HepG2 (cell line): Measurements from ENCODE around the gene FAM20A. TPM values are rescaled to one million over a fixed set of nuclear protein-coding genes. Genes with fewer than 3 reads are reported as not detected.

Experiments
- ARNT2 ChIP-seq: sonication (generic); formaldehyde crosslinking; IDR thresholded peaks from 2 replicates; pipeline ENCODE4 v1.8.0; 2022; ENCODE audit warnings: mild to moderate bottlenecking, low read depth, missing genetic modification reagents, moderate library complexity
- ATM ChIP-seq: fragments of 450-650 bp; IDR thresholded peaks from 2 replicates; pipeline ENCODE4 v1.7.1; 2017; ENCODE audit warnings: mild to moderate bottlenecking, borderline replicate concordance
- CBX5 ChIP-seq: sonication (generic); formaldehyde crosslinking; IDR thresholded peaks from 2 replicates; pipeline ENCODE4 v1.4.0; 2020; ENCODE audit warnings: missing genetic modification reagents, borderline replicate concordance
- MEIS2 ChIP-seq: sonication (generic); formaldehyde crosslinking; IDR thresholded peaks from 2 replicates; pipeline ENCODE4 v1.9.0; 2021; ENCODE audit warnings: mild to moderate bottlenecking, missing genetic modification reagents
- MIXL1 ChIP-seq: IDR thresholded peaks from 2 replicates; pipeline ENCODE4 v1.6.1; 2016
- NFE2L1 ChIP-seq: sonication (generic); formaldehyde crosslinking; IDR thresholded peaks from 2 replicates; pipeline ENCODE4 v1.4.0; 2020; ENCODE audit warnings: missing genetic modification reagents, mild to moderate bottlenecking, borderline replicate concordance
- SP5 ChIP-seq: IDR thresholded peaks from 2 replicates; pipeline ENCODE4 v1.6.1; 2016; ENCODE audit warnings: low read depth, borderline replicate concordance
- TBX3 ChIP-seq: fragments of 450-650 bp; IDR thresholded peaks from 2 replicates; pipeline ENCODE4 v1.6.1; 2017; ENCODE audit warnings: antibody characterized with exemption, mild to moderate bottlenecking, inconsistent platforms, borderline replicate concordance
- YEATS2 ChIP-seq: sonication (generic); formaldehyde crosslinking; IDR thresholded peaks from 2 replicates; pipeline ENCODE4 v1.4.0; 2020; ENCODE audit warnings: missing genetic modification reagents, borderline replicate concordance
- ZBTB7A ChIP-seq: sonication (generic); formaldehyde crosslinking; IDR thresholded peaks from 2 replicates; pipeline ENCODE4 v1.8.0; 2022; ENCODE audit warnings: mild to moderate bottlenecking, missing genetic modification reagents
- ZNF143 ChIP-seq: sonication (generic); formaldehyde crosslinking; IDR thresholded peaks from 2 replicates; pipeline ENCODE4 v1.4.0; 2020; ENCODE audit warnings: missing genetic modification reagents
- ZNF775 ChIP-seq: sonication (generic); formaldehyde crosslinking; IDR thresholded peaks from 2 replicates; pipeline ENCODE4 v1.4.0; 2020; ENCODE audit warnings: missing genetic modification reagents, mild to moderate bottlenecking, moderate library complexity, borderline replicate concordance
- ZSCAN20 ChIP-seq: sonication (generic); formaldehyde crosslinking; IDR thresholded peaks from 2 replicates; pipeline ENCODE4 v1.4.0; 2020; ENCODE audit warnings: missing genetic modification reagents, mild to moderate bottlenecking, borderline replicate concordance
- polyA plus RNA-seq, 8 experiments: library from polyadenylated mRNA; depleted of rRNA in 3 of 8; stranded (reverse) in 7 of 8; unstranded in 1 of 8; fragments of >200 nt; fragmentation: Illumina TruSeq in 4 of 8; extraction: Trizol in 4 of 8; gene quantifications; 2 replicates each; pipeline versions ENCODE4 v1.2.1 to v1.2.3, GENCODE V29; 2011 to 2016; ENCODE audit warnings: low read depth in 4 of 8, missing spikeins in 1 of 8, mixed read lengths in 1 of 8; ENCODE audit not compliant: insufficient read depth in 1 of 8
- total RNA-seq, 5 experiments: library from RNA; depleted of rRNA; stranded (reverse); fragments of >200 nt; fragmentation: Illumina TruSeq; extraction: Trizol; gene quantifications; 2 replicates each; pipeline ENCODE4 v1.2.3, GENCODE V29; 2016; ENCODE audit warnings: low read depth in 1 of 5
- TF ChIP-seq, protein P1 (sequence below): sonication (generic); formaldehyde crosslinking; IDR thresholded peaks from 2 replicates; pipeline ENCODE4 v1.4.0; 2020; ENCODE audit warnings: missing genetic modification reagents, borderline replicate concordance
- TF ChIP-seq, protein P2 (sequence below): sonication (generic); formaldehyde crosslinking; IDR thresholded peaks from 2 replicates; pipeline ENCODE4 v1.5.0; 2020; ENCODE audit warnings: mild to moderate bottlenecking, missing genetic modification reagents, borderline replicate concordance
- TF ChIP-seq, protein P3 (sequence below), 2 experiments: sonication (generic) in 1 of 2; formaldehyde crosslinking in 1 of 2; IDR thresholded peaks; 2 replicates each; pipeline versions ENCODE4 v1.4.0 to v1.6.1; 2016 to 2020; ENCODE audit warnings: borderline replicate concordance in 1 of 2, low read depth in 1 of 2, mild to moderate bottlenecking in 1 of 2, missing genetic modification reagents in 1 of 2
- TF ChIP-seq, protein P4 (sequence below): sonication (generic); formaldehyde crosslinking; IDR thresholded peaks from 2 replicates; pipeline ENCODE4 v1.5.0; 2020; ENCODE audit warnings: missing genetic modification reagents

FAM20A gene
- total and polyA plus RNA-seq, 2 of the 13 experiments (the other 11 are each of a cell fraction or from before 2014, with no cell fraction given) = 9.3 to 20.7 TPM

DNA sequence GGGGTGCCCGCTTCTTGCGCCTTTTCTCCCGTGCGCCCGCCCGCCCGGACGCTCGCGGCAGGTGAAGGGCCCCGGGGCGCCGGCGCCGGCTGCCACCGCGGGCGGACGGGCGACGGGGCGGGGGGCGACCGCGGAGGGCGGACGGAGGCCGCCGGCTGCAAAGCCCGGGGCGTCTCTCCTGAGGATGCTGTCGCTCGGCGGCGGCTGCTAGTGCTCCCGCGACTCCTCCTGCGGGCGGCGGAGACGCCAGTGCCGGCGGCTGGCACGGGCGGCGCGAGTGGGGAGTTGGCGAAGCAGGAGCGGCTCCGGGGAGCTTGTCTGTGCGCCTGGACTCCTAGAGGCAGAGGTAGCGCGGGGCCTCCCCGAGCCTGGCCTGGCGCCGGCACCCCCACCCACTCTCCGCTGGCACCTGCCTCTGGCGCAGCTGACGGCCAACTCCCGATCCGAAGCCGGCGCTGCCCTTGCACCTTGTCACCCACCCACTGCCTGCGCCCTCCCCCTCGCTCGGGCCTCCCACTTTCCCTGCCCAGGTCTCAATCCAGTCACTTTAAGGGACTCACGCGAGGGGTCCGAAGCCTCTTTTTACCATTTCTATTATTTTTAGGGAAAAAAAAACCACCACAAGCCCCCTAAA lies at the start of gene FAM20A (continued):
- TF ChIP-seq ZNF775 (CRISPR knock-in tag) (no peak), TBX3 (no peak), ZBTB7A (CRISPR knock-in tag) (0 out of 2 replicates have a peak, but pooled peaks have one; percentile 66), ZNF143 (CRISPR knock-in tag) (no peak), MIXL1 (no peak), CBX5 (CRISPR knock-in tag) (no peak), ZSCAN20 (CRISPR knock-in tag) (peak; percentile 56; the same call in 1 of the 2 replicates), YEATS2 (CRISPR knock-in tag) (no peak), MEIS2 (CRISPR knock-in tag) (peak; percentile 67; the same call in 1 of the 2 replicates), NFE2L1 (no peak), ARNT2 (CRISPR knock-in tag) (peak; percentile 19; the same call in 1 of the 2 replicates), ATM (no peak), SP5 (0 out of 2 replicates have a peak, but pooled peaks have one; percentile 34)
- TF ChIP-seq, protein P1, sequence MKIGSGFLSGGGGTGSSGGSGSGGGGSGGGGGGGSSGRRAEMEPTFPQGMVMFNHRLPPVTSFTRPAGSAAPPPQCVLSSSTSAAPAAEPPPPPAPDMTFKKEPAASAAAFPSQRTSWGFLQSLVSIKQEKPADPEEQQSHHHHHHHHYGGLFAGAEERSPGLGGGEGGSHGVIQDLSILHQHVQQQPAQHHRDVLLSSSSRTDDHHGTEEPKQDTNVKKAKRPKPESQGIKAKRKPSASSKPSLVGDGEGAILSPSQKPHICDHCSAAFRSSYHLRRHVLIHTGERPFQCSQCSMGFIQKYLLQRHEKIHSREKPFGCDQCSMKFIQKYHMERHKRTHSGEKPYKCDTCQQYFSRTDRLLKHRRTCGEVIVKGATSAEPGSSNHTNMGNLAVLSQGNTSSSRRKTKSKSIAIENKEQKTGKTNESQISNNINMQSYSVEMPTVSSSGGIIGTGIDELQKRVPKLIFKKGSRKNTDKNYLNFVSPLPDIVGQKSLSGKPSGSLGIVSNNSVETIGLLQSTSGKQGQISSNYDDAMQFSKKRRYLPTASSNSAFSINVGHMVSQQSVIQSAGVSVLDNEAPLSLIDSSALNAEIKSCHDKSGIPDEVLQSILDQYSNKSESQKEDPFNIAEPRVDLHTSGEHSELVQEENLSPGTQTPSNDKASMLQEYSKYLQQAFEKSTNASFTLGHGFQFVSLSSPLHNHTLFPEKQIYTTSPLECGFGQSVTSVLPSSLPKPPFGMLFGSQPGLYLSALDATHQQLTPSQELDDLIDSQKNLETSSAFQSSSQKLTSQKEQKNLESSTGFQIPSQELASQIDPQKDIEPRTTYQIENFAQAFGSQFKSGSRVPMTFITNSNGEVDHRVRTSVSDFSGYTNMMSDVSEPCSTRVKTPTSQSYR = peak; percentile 69; the same call in 1 of the 2 replicates
- TF ChIP-seq, protein P2, sequence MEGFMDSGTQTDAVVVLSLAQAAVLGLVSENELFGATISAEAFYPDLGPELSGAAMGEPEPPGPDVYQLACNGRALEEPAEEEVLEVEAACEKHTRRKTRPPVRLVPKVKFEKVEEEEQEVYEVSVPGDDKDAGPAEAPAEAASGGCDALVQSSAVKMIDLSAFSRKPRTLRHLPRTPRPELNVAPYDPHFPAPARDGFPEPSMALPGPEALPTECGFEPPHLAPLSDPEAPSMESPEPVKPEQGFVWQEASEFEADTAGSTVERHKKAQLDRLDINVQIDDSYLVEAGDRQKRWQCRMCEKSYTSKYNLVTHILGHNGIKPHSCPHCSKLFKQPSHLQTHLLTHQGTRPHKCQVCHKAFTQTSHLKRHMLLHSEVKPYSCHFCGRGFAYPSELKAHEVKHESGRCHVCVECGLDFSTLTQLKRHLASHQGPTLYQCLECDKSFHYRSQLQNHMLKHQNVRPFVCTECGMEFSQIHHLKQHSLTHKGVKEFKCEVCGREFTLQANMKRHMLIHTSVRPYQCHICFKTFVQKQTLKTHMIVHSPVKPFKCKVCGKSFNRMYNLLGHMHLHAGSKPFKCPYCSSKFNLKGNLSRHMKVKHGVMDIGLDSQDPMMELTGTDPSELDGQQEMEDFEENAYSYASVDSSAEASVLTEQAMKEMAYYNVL (CRISPR knock-in tag) = no peak
- TF ChIP-seq, protein P3, sequence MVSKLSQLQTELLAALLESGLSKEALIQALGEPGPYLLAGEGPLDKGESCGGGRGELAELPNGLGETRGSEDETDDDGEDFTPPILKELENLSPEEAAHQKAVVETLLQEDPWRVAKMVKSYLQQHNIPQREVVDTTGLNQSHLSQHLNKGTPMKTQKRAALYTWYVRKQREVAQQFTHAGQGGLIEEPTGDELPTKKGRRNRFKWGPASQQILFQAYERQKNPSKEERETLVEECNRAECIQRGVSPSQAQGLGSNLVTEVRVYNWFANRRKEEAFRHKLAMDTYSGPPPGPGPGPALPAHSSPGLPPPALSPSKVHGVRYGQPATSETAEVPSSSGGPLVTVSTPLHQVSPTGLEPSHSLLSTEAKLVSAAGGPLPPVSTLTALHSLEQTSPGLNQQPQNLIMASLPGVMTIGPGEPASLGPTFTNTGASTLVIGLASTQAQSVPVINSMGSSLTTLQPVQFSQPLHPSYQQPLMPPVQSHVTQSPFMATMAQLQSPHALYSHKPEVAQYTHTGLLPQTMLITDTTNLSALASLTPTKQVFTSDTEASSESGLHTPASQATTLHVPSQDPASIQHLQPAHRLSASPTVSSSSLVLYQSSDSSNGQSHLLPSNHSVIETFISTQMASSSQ (IDR thresholded peaks at IDR 0.05; ENCODE audit: low read depth) = no peak
- TF ChIP-seq, protein P3 (CRISPR knock-in tag; IDR thresholded peaks at IDR 0.05; ENCODE audit: borderline replicate concordance) = no peak
- TF ChIP-seq, protein P4, sequence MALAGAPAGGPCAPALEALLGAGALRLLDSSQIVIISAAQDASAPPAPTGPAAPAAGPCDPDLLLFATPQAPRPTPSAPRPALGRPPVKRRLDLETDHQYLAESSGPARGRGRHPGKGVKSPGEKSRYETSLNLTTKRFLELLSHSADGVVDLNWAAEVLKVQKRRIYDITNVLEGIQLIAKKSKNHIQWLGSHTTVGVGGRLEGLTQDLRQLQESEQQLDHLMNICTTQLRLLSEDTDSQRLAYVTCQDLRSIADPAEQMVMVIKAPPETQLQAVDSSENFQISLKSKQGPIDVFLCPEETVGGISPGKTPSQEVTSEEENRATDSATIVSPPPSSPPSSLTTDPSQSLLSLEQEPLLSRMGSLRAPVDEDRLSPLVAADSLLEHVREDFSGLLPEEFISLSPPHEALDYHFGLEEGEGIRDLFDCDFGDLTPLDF (CRISPR knock-in tag) = no peak
